Ovary (tissue), 9 donors: ENCODE data around the gene LGR5. TPM values are rescaled to one million over a fixed set of nuclear protein-coding genes. Genes with fewer than 3 reads are reported as not detected.

Source experiments
- DNase-seq, 5 donors: peaks; one replicate each; pipeline ENCODE4 v3.0.0-alpha.2; 2019 to 2020
- H3K27ac ChIP-seq, 2 donors: fragments of 200-600 bp; one replicate each; pipeline versions ENCODE4 v1.5.1 to v1.8.0; 2019 to 2022
- H3K27me3 ChIP-seq: fragments of 200-600 bp; one replicate; pipeline ENCODE4 v1.8.0; 2022
- H3K36me3 ChIP-seq: fragments of 200-600 bp; sonication (generic); one replicate; pipeline ENCODE4 v1.5.1; 2019
- H3K4me1 ChIP-seq: one replicate; pipeline ENCODE4 v1.8.1; 2013; ENCODE audit warnings: mild to moderate bottlenecking, moderate library complexity; ENCODE audit not compliant: insufficient read depth
- H3K4me3 ChIP-seq: fragments of 200-600 bp; sonication (generic); one replicate; pipeline ENCODE4 v1.5.1; 2017
- H3K9me3 ChIP-seq, 2 donors: fragments of 200-600 bp in 1 of 2; sonication (generic) in 1 of 2; one replicate each; pipeline versions ENCODE4 v1.5.1 to v1.8.1; 2013 to 2019; ENCODE audit warnings: mild to moderate bottlenecking in 1 of 2, moderate library complexity in 1 of 2
- CTCF ChIP-seq, 3 donors: fragments of 450-650 bp in 2 of 3; fragments of 200-600 bp in 1 of 3; IDR thresholded peaks; one replicate each; pipeline versions ENCODE4 v1.5.1 to v1.8.0; 2016 to 2022; ENCODE audit warnings: antibody characterized with exemption in 3 of 3, mild to moderate bottlenecking in 1 of 3
- EP300 ChIP-seq: sonication (generic); formaldehyde crosslinking; IDR thresholded peaks from one replicate; pipeline ENCODE4 v1.6.1; 2017; ENCODE audit warnings: antibody characterized with exemption
- POLR2A ChIP-seq: fragments of 450-650 bp; IDR thresholded peaks from one replicate; pipeline ENCODE4 v1.6.1; 2017; ENCODE audit warnings: antibody characterized with exemption, mild to moderate bottlenecking, moderate library complexity
- WGBS, 3 donors: extraction: QIAGEN DNeasy Blood & Tissue Kit in 1 of 3; methylation state at CpG; one replicate each; pipeline versions ENCODE4 v1.1.5 to v1.1.7; 2013 to 2017; 5-methylcytosine and 5-hydroxymethylcytosine counted together
- intact Hi-C, 4 donors: fragments of 100-400 bp; cut with DNase I; formaldehyde crosslinking; loops; one replicate each; pipeline versions ENCODE4 v1.11.0 to v1.15.1; 2022 to 2023
- polyA plus RNA-seq, 2 donors: library from polyadenylated mRNA; stranded (reverse); fragments of 200-250 nt in 1 of 2; fragments of 350-450 nt in 1 of 2; fragmentation: Illumina TruSeq in 1 of 2; extraction: RNeasy Lipid Tissue Mini Kit (QIAGEN cat#74804) in 1 of 2; gene quantifications; one replicate each; pipeline ENCODE4 v1.2.3, GENCODE V29; 2013 to 2014
- total RNA-seq, 7 donors: library from RNA; depleted of rRNA in 2 of 7; stranded (reverse); fragments of >200 nt in 2 of 7; fragmentation: NEBNext Ultra II Directional in 3 of 7; extraction: Animal tissue kit (Norgen Biotek cat#: 25700) in 3 of 7; gene quantifications; one replicate each; pipeline versions ENCODE4 v1.1.0 to v1.2.4, GENCODE V29; 2016 to 2023
- donor health status: DM: no; HTN: no; CAD: no; lungs with moderate emphysema.
- donor health status: DM: no; HTN: no; CAD: no.
- donor health status: Bipolar disorder and iron deficiency.
- donor health status: DM: yes; HTN: yes; CAD: no.
- donor health status: DM: no; HTN: no; CAD: no.
- donor health status: DM: yes; HTN: yes; CAD: no.

LGR5 gene
- total and polyA plus RNA-seq, 9 donors: 0.31 to 3.5 (median 0.84) TPM

GRCh38 chr12:71456990-71457389 lies 17.4 kb downstream of the LGR5 start:
- H3K36me3 ChIP-seq: no peaks in the 10 kb centered on the region
- H3K27me3 ChIP-seq: no peaks in the 10 kb centered on the region
- WGBS, 3 donors: 90 to 94% (median 93%) methylated on average over 4 of the region's 4 CpGs
- H3K9me3 ChIP-seq: no peaks in the 10 kb centered on the region
- H3K4me3 ChIP-seq: no peak overlapping the region
- intact Hi-C loops: no loop called here
- DNase-seq: no peak
- H3K4me1 ChIP-seq: no peaks in the 10 kb centered on the region
- no peak overlapping the region for H3K27ac ChIP-seq
- no peak for TF ChIP-seq EP300
- no peak for TF ChIP-seq CTCF (IDR thresholded peaks at IDR 0.05)
- TF ChIP-seq POLR2A: no peak

GRCh38 chr12:71460318-71460717 lies 20.7 kb downstream of the LGR5 start:
- Histone ChIP-seq H3K4me1 (no peaks in the 10 kb centered on the region), H3K27ac (no peak overlapping the region), H3K27me3 (no peaks in the 10 kb centered on the region), H3K4me3 (no peak overlapping the region), H3K9me3 (no peaks in the 10 kb centered on the region), H3K36me3 (no peaks in the 10 kb centered on the region)
- WGBS, 3 donors: 82 to 92% (median 91%) methylated on average over 4 of the region's 4 CpGs
- intact Hi-C loops: no loop called here
- no peak for DNase-seq
- TF ChIP-seq EP300 (no peak), POLR2A (no peak), CTCF (IDR thresholded peaks at IDR 0.05) (no peak)

- Histone ChIP-seq H3K36me3 (no peaks in the 10 kb centered on the region), H3K27ac (no peak overlapping the region), H3K4me3 (no peak overlapping the region), H3K9me3 (no peaks in the 10 kb centered on the region), H3K4me1 (no peaks in the 10 kb centered on the region), H3K27me3 (no peaks in the 10 kb centered on the region)
- intact Hi-C loops: no loop called here
- WGBS, 3 donors: 94 to 98% (median 96%) methylated on average over 1 of the region's 1 CpG
- no peak for TF ChIP-seq EP300
- no peak for DNase-seq
These were observed 21.4 kb downstream of the LGR5 start for GRCh38 chr12:71460850-71461609.

GRCh38 chr12:71461787-71462328 lies 22.3 kb downstream of the LGR5 start:
- Histone ChIP-seq H3K9me3 (no peaks in the 10 kb centered on the region), H3K4me3 (no peak overlapping the region), H3K4me1 (no peaks in the 10 kb centered on the region), H3K27ac (no peak overlapping the region), H3K36me3 (no peaks in the 10 kb centered on the region), H3K27me3 (no peaks in the 10 kb centered on the region)
- WGBS, 3 donors: 66 to 80% (median 77%) methylated on average over 2 of the region's 2 CpGs
- DNase-seq: no peak
- TF ChIP-seq CTCF (IDR thresholded peaks at IDR 0.05) (no peak), EP300 (no peak), POLR2A (no peak)
- intact Hi-C loops: no loop called here

GRCh38 chr12:71465796-71466195 lies 26.2 kb downstream of the LGR5 start:
- H3K9me3 ChIP-seq: no peaks in the 10 kb centered on the region
- no peak overlapping the region for H3K27ac ChIP-seq
- TF ChIP-seq CTCF (IDR thresholded peaks at IDR 0.05) (no peak), POLR2A (no peak), EP300 (no peak)
- no peak for DNase-seq
- no peaks in the 10 kb centered on the region for H3K4me1 ChIP-seq
- H3K4me3 ChIP-seq: no peak overlapping the region
- no peaks in the 10 kb centered on the region for H3K36me3 ChIP-seq
- no peaks in the 10 kb centered on the region for H3K27me3 ChIP-seq
- intact Hi-C loops: no loop called here
